ENCODE results near the gene CASR.

GRCh38 chr3:122332551-122332950 is 149.1 kb downstream of the CASR start:
- TF ChIP-seq CTCF (IDR thresholded peaks at IDR 0.05) (no peak), POLR2A (IDR thresholded peaks at IDR 0.05) (no peak)

Data from tibial nerve (tissue), 3 donors.